Measurements from ENCODE around the gene ZMYND10. TPM values are rescaled to one million over a fixed set of nuclear protein-coding genes. Genes with fewer than 3 reads are reported as not detected.

The ZMYND10 gene
- total and polyA plus RNA-seq, 9 of the 15 experiments (the other 6 are each of a cell fraction or from before 2014, with no cell fraction given): 0.20 to 2.8 (median 0.70) TPM

- TF ChIP-seq CCNT2 (IDR thresholded peaks at IDR 0.05; ENCODE audit: borderline replicate concordance, extremely low read depth, insufficient read length, low read depth, low read length): peak; percentile 74
- peak; percentile 77 for TF ChIP-seq SAP30 (IDR thresholded peaks at IDR 0.05; ENCODE audit: borderline replicate concordance, insufficient read depth, low read depth, low read length, poor library complexity, severe bottlenecking)
- no peak for TF ChIP-seq ZNF695 (CRISPR knock-in tag; IDR thresholded peaks at IDR 0.05)
- TF ChIP-seq MTA3 (IDR thresholded peaks at IDR 0.05; ENCODE audit: borderline replicate concordance): 0 out of 2 replicates have a peak, but pooled peaks have one; percentile 12
- TF ChIP-seq THRAP3 (IDR thresholded peaks at IDR 0.05; ENCODE audit: borderline replicate concordance): no peak
- no peak for TF ChIP-seq KLF1 (tag; IDR thresholded peaks at IDR 0.05)
- TF ChIP-seq E2F8 (IDR thresholded peaks at IDR 0.05; ENCODE audit: low read depth, partially characterized antibody): no peak
- TF ChIP-seq EP400 (IDR thresholded peaks at IDR 0.05): peak; percentile 73; the same call in 1 of the 2 replicates
- TF ChIP-seq POLR2G (IDR thresholded peaks at IDR 0.05; ENCODE audit: low read depth, low read length): peak; percentile 78
- no peak for TF ChIP-seq ZNF586 (CRISPR knock-in tag; conservative IDR thresholded peaks at IDR 0.05)
- TF ChIP-seq JUND (IDR thresholded peaks at IDR 0.05; ENCODE audit: borderline replicate concordance, low read depth, low read length): peak; percentile 93
- no peak for TF ChIP-seq JUND (tag; IDR thresholded peaks at IDR 0.05; ENCODE audit: borderline replicate concordance, low read depth, low read length)
- TF ChIP-seq TFAP4 (CRISPR knock-in tag; IDR thresholded peaks at IDR 0.05; ENCODE audit: borderline replicate concordance): 0 out of 2 replicates have a peak, but pooled peaks have one; percentile 29
- TF ChIP-seq KLF13 (tag; IDR thresholded peaks at IDR 0.05; ENCODE audit: borderline replicate concordance, low read depth): no peak
- TF ChIP-seq TOE1 (IDR thresholded peaks at IDR 0.05; ENCODE audit: borderline replicate concordance): peak; percentile 100
- TF ChIP-seq TOE1 (CRISPR knock-in tag; IDR thresholded peaks at IDR 0.05; ENCODE audit: borderline replicate concordance, low read depth): no peak
- TF ChIP-seq ZNF639 (CRISPR knock-in tag; conservative IDR thresholded peaks at IDR 0.05 in 1 of 2, IDR thresholded peaks at IDR 0.05 in 1 of 2): peak in 1 of 2 experiments; percentile 61; a peak in 1 of 4 replicates
- peak; percentile 89; the same call in 1 of the 2 replicates for TF ChIP-seq RNF2 (IDR thresholded peaks at IDR 0.05)
- TF ChIP-seq HDAC1 (IDR thresholded peaks at IDR 0.05): no peak
These were observed 24.0 kb downstream of the ZMYND10 start (continued) for GRCh38 chr3:50321336-50322114.

All from K562 (cell line).